CD4-positive, alpha-beta T cell (primary cell): Measurements from ENCODE around the gene ARHGEF19. TPM values are rescaled to one million over a fixed set of nuclear protein-coding genes. Genes with fewer than 3 reads are reported as not detected.

Source experiments
- ATAC-seq: fragments of 200-7000 bp; cut with Tn5 transposase; one replicate; pipeline ENCODE4 v1.10.0; 2022; ENCODE audit warnings: mild to moderate bottlenecking; ENCODE audit not compliant: poor library complexity
- CTCF ChIA-PET: fragments of 350-600 bp; sonication (Branson Sonifier 250); formaldehyde crosslinking; loops from one replicate; lab custom pipeline; 2021; ENCODE audit warnings: antibody characterized with exemption, inconsistent platforms; lab: Charles Lee
- POLR2A ChIA-PET: fragments of 350-600 bp; sonication (Branson Sonifier 250); formaldehyde crosslinking; loops from one replicate; lab custom pipeline; 2021; ENCODE audit warnings: antibody characterized with exemption, inconsistent platforms; lab: Charles Lee
- DNase-seq, 14 experiments: peaks; one replicate each; pipeline ENCODE4 v3.0.0-alpha.2; 2013 to 2020; ENCODE audit warnings: mixed read lengths in 2 of 14
- H3K27ac ChIP-seq, 2 donors: one replicate each; pipeline versions ENCODE4 v1.5.1 to v1.7.0; 2013; ENCODE audit warnings: low read length in 2 of 2, low read depth in 1 of 2, mild to moderate bottlenecking in 1 of 2
- H3K27me3 ChIP-seq, 2 experiments: 1 replicate in 1 of 2; 2 replicates in 1 of 2; pipeline versions ENCODE4 v1.6.1 to v1.7.0; 2013; ENCODE audit warnings: low read length in 2 of 2, control low read depth in 1 of 2, mild to moderate bottlenecking in 1 of 2, moderate library complexity in 1 of 2; ENCODE audit not compliant: insufficient read depth in 2 of 2, control insufficient read depth in 1 of 2
- H3K36me3 ChIP-seq: one replicate; pipeline ENCODE4 v1.6.1; 2013; ENCODE audit warnings: low read length, control low read depth; ENCODE audit not compliant: insufficient read depth
- H3K4me1 ChIP-seq: one replicate; pipeline ENCODE4 v1.6.1; 2013; ENCODE audit warnings: low read length, control low read depth; ENCODE audit not compliant: insufficient read depth
- H3K4me3 ChIP-seq: one replicate; pipeline ENCODE4 v1.5.1; 2013; ENCODE audit warnings: mild to moderate bottlenecking, low read length, moderate library complexity
- H3K9me3 ChIP-seq, 2 experiments: 1 replicate in 1 of 2; 2 replicates in 1 of 2; pipeline versions ENCODE4 v1.6.1 to v1.7.0; 2013; ENCODE audit warnings: low read length in 2 of 2, mild to moderate bottlenecking in 2 of 2, control low read depth in 1 of 2, moderate library complexity in 1 of 2; ENCODE audit not compliant: control insufficient read depth in 1 of 2, insufficient read depth in 1 of 2
- H3K27ac Mint-ChIP-seq: one replicate; pipeline ENCODE4 v1.8.0; 2020; ENCODE audit warnings: mixed read lengths
- H3K27me3 Mint-ChIP-seq: one replicate; pipeline ENCODE4 v1.8.0; 2021; ENCODE audit warnings: mixed read lengths
- H3K36me3 Mint-ChIP-seq: one replicate; pipeline ENCODE4 v1.8.0; 2021; ENCODE audit warnings: low read depth, mixed read lengths
- H3K4me1 Mint-ChIP-seq: one replicate; pipeline ENCODE4 v1.8.0; 2021; ENCODE audit warnings: low read depth, mixed read lengths
- H3K4me3 Mint-ChIP-seq: one replicate; pipeline ENCODE4 v1.8.0; 2020; ENCODE audit warnings: mild to moderate bottlenecking, mixed read lengths
- H3K9me3 Mint-ChIP-seq: one replicate; pipeline ENCODE4 v1.8.0; 2020; ENCODE audit warnings: mixed read lengths
- CTCF ChIP-seq: fragments of 200-600 bp; IDR thresholded peaks from one replicate; pipeline ENCODE4 v1.8.0; 2022; ENCODE audit warnings: antibody characterized with exemption, mild to moderate bottlenecking
- intact Hi-C, 2 experiments: fragments of 100-400 bp; cut with DNase I in 1 of 2; cut with micrococcal nuclease in 1 of 2; formaldehyde crosslinking; loops; one replicate each; pipeline versions ENCODE4 v1.15.1 to v1.9.0; 2023 to 2025; cut with DNase I, micrococcal nuclease
- total RNA-seq, 174 experiments: library from RNA in 2 of 174; stranded (reverse) in 2 of 174; gene quantifications; one replicate each; pipeline ENCODE4 v1.2.3 and lab custom pipeline; 2021 to 2026

The ARHGEF19 gene
- total RNA-seq, 2 experiments from 2014 or later, result 3.8 to 5.8 TPM

GRCh38 chr1:16153096-16153998 lies 59.1 kb downstream of the ARHGEF19 start:
- H3K27ac Mint-ChIP-seq, result no peak overlapping the region
- H3K4me1 ChIP-seq, result peaks cover 72% of the 10 kb centered on the region
- H3K27me3 Mint-ChIP-seq, result peaks cover 3% of the 10 kb centered on the region
- H3K4me1 Mint-ChIP-seq, result peaks cover 47% of the 10 kb centered on the region
- peaks cover 14 to 16% of the 10 kb centered on the region in 2 experiments for H3K27me3 ChIP-seq
- H3K36me3 Mint-ChIP-seq, result no peaks in the 10 kb centered on the region
- peak overlapping the region; percentile 15 for H3K4me3 Mint-ChIP-seq
- intact Hi-C loops, result no loop called here
- ChIA-PET CTCF (interaction anchor here (1.1 kb wide), 1 partner anchor 71 kb away, joined by 4 read pairs; no protein-coding TSS in a partner anchor), POLR2A (interaction anchor here (0.5 kb wide), 1 partner anchor 17 kb away, joined by 3 read pairs; no protein-coding TSS in a partner anchor)
- H3K9me3 ChIP-seq, result no peaks in the 10 kb centered on the region
- no peaks in the 10 kb centered on the region for H3K36me3 ChIP-seq
- H3K4me3 ChIP-seq, result no peak overlapping the region
- no peak overlapping the region for H3K27ac ChIP-seq
- H3K9me3 Mint-ChIP-seq, result no peaks in the 10 kb centered on the region
- no peak for DNase-seq
- no peak for TF ChIP-seq CTCF
- no peak for ATAC-seq

- peaks cover 64% of the 10 kb centered on the region for H3K4me1 ChIP-seq
- Mint-ChIP-seq H3K36me3 (no peaks in the 10 kb centered on the region), H3K9me3 (no peaks in the 10 kb centered on the region), H3K27ac (no peak overlapping the region), H3K4me3 (no peak overlapping the region), H3K27me3 (peaks cover 3% of the 10 kb centered on the region), H3K4me1 (peaks cover 40% of the 10 kb centered on the region)
- no peaks in the 10 kb centered on the region for H3K36me3 ChIP-seq
- no peak for DNase-seq
- POLR2A ChIA-PET, result interaction anchor here (0.5 kb wide), 1 partner anchor 16 kb away, joined by 3 read pairs; no protein-coding TSS in a partner anchor
- H3K27ac ChIP-seq, result no peak overlapping the region
- intact Hi-C loops, result no loop called here
- no peaks in the 10 kb centered on the region for H3K9me3 ChIP-seq
- peaks cover 14 to 16% of the 10 kb centered on the region in 2 experiments for H3K27me3 ChIP-seq
- no peak for ATAC-seq
- CTCF ChIA-PET, result no interaction called here
- TF ChIP-seq CTCF, result no peak
- no peak overlapping the region for H3K4me3 ChIP-seq
Observed at GRCh38 chr1:16152481-16153087, 59.9 kb downstream of the ARHGEF19 start.

GRCh38 chr1:16151995-16152384 lies 60.5 kb downstream of the ARHGEF19 start:
- H3K4me1 Mint-ChIP-seq, result peaks cover 34% of the 10 kb centered on the region
- no peaks in the 10 kb centered on the region for H3K36me3 ChIP-seq
- ChIA-PET POLR2A (no interaction called here), CTCF (no interaction called here)
- ATAC-seq (no peak), DNase-seq (no peak)
- H3K36me3 Mint-ChIP-seq, result no peaks in the 10 kb centered on the region
- no peak for TF ChIP-seq CTCF
- H3K27me3 Mint-ChIP-seq, result peaks cover 3% of the 10 kb centered on the region
- no peak overlapping the region for H3K27ac Mint-ChIP-seq
- H3K4me1 ChIP-seq, result peaks cover 58% of the 10 kb centered on the region
- H3K27me3 ChIP-seq, result peaks cover 14 to 16% of the 10 kb centered on the region in 2 experiments
- peak overlapping the region; percentile 38 for H3K4me3 Mint-ChIP-seq
- no peak overlapping the region for H3K27ac ChIP-seq
- H3K4me3 ChIP-seq, result no peak overlapping the region
- no peaks in the 10 kb centered on the region for H3K9me3 ChIP-seq
- H3K9me3 Mint-ChIP-seq, result no peaks in the 10 kb centered on the region
- intact Hi-C loops, result no loop called here
